ENCODE results near the gene MAGEA2. TPM values are rescaled to one million over a fixed set of nuclear protein-coding genes. Genes with fewer than 3 reads are reported as not detected.
"Not testable (repeated sequence)": the region's sequence is repeated elsewhere in the genome, so short reads cannot be mapped to it uniquely, and the experiment has no call there.

Gene MAGEA2
- total RNA-seq, 6 donors from 2014 or later: 0.20 TPM; not detected in 5

- TF ChIP-seq POLR2AphosphoS5 (IDR thresholded peaks at IDR 0.05) (no peak), EP300 (IDR thresholded peaks at IDR 0.05) (no peak), POLR2A (IDR thresholded peaks at IDR 0.05) (no peak), CTCF (IDR thresholded peaks at IDR 0.05) (no peak)
- H3K27me3 ChIP-seq: no peaks in the 10 kb centered on the region
- no peaks in the 10 kb centered on the region for H3K9me3 ChIP-seq
- no peaks in the 10 kb centered on the region for H3K4me1 ChIP-seq
- H3K36me3 ChIP-seq: no peaks in the 10 kb centered on the region
- DNase-seq: peak in 1 of 2 donors; percentile 11
- WGBS, 2 donors: 82 to 89% methylated on average over 8 to 9 of the region's 21 CpGs
- H3K4me3 ChIP-seq: no peak within 1 kb of the TSS
- no peak for ATAC-seq (ENCODE audit: low FRiP score in 2 of 2)
- H3K27ac ChIP-seq: no peak within 1 kb of the TSS
These were observed 20.2 kb downstream of the MAGEA2 start, which contains the start of the genes CSAG1 and MAGEA12 for GRCh38 chrX:152733261-152733975. Gene CSAG1 (minus strand): TSS chrX:152733721. CDS start chrX:152732460, 1,261 bp downstream. Gene MAGEA12 (plus strand): TSS chrX:152733757. CDS start chrX:152736162, 2,405 bp downstream.

DNA sequence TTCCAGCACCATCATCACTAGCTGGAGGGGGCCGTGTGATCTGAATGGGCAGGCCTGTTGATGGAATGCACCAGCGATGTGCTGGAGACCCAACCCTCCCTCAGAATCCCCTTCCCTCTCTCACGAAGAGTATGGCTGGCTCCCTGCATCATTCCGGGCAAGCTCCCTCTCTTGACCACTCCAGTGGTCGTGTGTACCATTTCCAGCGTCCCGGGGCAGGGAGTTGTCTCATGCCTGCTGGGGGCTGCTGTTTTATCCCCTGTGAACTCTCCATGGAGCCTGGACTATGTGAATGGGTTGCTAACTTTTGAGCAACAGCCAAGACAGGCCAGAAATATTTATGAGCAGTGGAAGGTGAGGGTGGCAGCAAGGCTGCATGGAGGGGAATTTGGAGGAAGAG lies 28.2 kb downstream of the MAGEA2 start:
- Histone ChIP-seq H3K9me3 (no peaks in the 10 kb centered on the region), H3K36me3 (no peaks in the 10 kb centered on the region), H3K27ac (no peak overlapping the region), H3K4me3 (no peak overlapping the region), H3K4me1 (no peaks in the 10 kb centered on the region), H3K27me3 (no peaks in the 10 kb centered on the region)
- TF ChIP-seq EP300 (IDR thresholded peaks at IDR 0.05) (no peak), CTCF (IDR thresholded peaks at IDR 0.05) (no peak), POLR2AphosphoS5 (IDR thresholded peaks at IDR 0.05) (no peak), POLR2A (IDR thresholded peaks at IDR 0.05) (no peak)
- 65 to 75% methylated on average over 3 to 7 of the region's 7 CpGs for WGBS, 2 donors
- no peak for ATAC-seq (ENCODE audit: low FRiP score in 2 of 2)
- no peak for DNase-seq

- not testable (repeated sequence) for H3K27me3 ChIP-seq, H3K4me3 ChIP-seq
These were observed 39.5 kb downstream of the MAGEA2 start, which contains the start of gene MAGEA2B for GRCh38 chrX:152713815-152714787. Gene MAGEA2B (plus strand): TSS chrX:152714628. CDS start chrX:152717107, 2,479 bp downstream.

GRCh38 chrX:152713195-152713594 lies 40.4 kb downstream of the MAGEA2 start:
- not testable (repeated sequence) for H3K27ac ChIP-seq; ATAC-seq (ENCODE audit: low FRiP score in 2 of 2); DNase-seq; H3K27me3 ChIP-seq; H3K4me1 ChIP-seq; H3K36me3 ChIP-seq; H3K9me3 ChIP-seq; H3K4me3 ChIP-seq
- no CpG with 5 or more reads among the region's 5 CpGs for WGBS, 2 donors

More at GRCh38 chrX:152713815-152714787, 39.5 kb downstream of the MAGEA2 start, which contains the start of gene MAGEA2B:
- H3K27ac ChIP-seq; H3K9me3 ChIP-seq; DNase-seq; ATAC-seq (ENCODE audit: low FRiP score in 2 of 2); H3K36me3 ChIP-seq; H3K4me1 ChIP-seq: not testable (repeated sequence)
- no CpG with 5 or more reads among the region's 35 CpGs for WGBS, 2 donors

DNA sequence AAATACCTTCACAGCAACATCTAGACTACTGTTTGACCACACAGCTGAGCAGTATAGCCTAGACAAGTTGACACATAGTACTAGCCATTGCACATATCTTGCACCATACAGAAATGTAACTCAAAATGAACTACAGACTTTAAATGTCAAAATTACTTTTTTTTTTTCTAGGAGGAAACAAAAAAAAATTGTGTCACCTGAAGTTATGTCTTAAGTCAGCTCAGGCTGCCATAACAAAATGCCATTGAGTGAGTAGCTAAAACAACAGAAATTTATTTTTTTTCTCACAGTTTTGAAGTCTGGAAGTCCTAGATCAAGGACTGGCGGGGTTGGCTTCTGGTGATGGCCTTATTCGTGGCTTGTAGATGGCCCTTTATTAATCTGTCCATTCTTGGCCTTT lies 44.5 kb downstream of the MAGEA2 start, which contains the start of gene CSAG2:
CSAG2 (minus strand) TSS at position 101 of the 400 bp plus-strand sequence. CDS start 161 bp downstream, outside the sequence.
- not testable (repeated sequence) for H3K27ac ChIP-seq; DNase-seq; H3K27me3 ChIP-seq; ATAC-seq (ENCODE audit: low FRiP score in 2 of 2); H3K9me3 ChIP-seq; H3K36me3 ChIP-seq; H3K4me3 ChIP-seq; H3K4me1 ChIP-seq
- WGBS, 2 donors: no CpG with 5 or more reads among the region's 2 CpGs

DNA sequence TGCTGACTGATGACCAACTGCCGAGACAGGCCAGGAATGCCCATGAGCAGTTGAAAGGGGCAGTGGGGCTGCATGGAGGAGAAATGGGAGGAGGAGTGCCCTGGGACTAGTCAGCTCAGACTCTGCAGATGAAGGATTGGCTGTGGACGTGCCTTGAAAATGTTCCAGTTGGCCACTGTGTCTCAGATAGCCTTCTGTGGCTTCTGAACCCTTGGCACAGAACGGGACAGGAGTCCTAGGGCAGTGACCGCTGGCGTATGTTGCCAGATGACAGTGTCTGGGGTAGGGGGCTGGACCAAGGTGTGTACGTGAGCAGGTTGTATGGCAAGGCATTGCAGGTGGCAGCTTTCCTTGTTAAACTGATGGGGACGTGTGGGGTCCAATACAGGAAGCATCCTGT lies 47.1 kb downstream of the MAGEA2 start:
- 85 to 89% methylated on average over 2 to 4 of the region's 7 CpGs for WGBS, 2 donors

DNA sequence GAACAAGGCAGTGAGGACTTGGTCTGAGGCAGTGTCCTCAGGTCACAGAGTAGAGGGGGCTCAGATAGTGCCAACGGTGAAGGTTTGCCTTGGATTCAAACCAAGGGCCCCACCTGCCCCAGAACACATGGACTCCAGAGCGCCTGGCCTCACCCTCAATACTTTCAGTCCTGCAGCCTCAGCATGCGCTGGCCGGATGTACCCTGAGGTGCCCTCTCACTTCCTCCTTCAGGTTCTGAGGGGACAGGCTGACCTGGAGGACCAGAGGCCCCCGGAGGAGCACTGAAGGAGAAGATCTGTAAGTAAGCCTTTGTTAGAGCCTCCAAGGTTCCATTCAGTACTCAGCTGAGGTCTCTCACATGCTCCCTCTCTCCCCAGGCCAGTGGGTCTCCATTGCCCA lies 53.3 kb downstream of the MAGEA2 start:
- H3K4me3 ChIP-seq, H3K27ac ChIP-seq, H3K36me3 ChIP-seq, H3K27me3 ChIP-seq, H3K4me1 ChIP-seq, H3K9me3 ChIP-seq, DNase-seq: not testable (repeated sequence)
- 92% methylated on average over 4 of the region's 5 CpGs; no CpG with 5 or more reads in 1 of the 2 donors for WGBS, 2 donors
- peak in 1 of 2 donors; percentile 66 for ATAC-seq (ENCODE audit: low FRiP score in 2 of 2)

More for the DNA sequence above, 47.1 kb downstream of the MAGEA2 start:
- not testable (repeated sequence) for H3K4me3 ChIP-seq, H3K9me3 ChIP-seq, H3K36me3 ChIP-seq, H3K27me3 ChIP-seq, DNase-seq, H3K4me1 ChIP-seq, H3K27ac ChIP-seq
- ATAC-seq (ENCODE audit: low FRiP score in 2 of 2): peak in 1 of 2 donors; percentile 62

All from upper lobe of left lung (tissue), 6 donors.